Calu3 (cell line): ENCODE results near the gene CEP170. TPM values are rescaled to one million over a fixed set of nuclear protein-coding genes. Genes with fewer than 3 reads are reported as not detected.
"Not testable (repeated sequence)": the region's sequence is repeated elsewhere in the genome, so short reads cannot be mapped to it uniquely, and the experiment has no call there.

ENCODE experiments used
- BruUV-seq: library from RNA; stranded (reverse); fragments of 400-500 nt; replicated peaks from 2 replicates; lab custom pipeline; 2021; lab: Mats Ljungman, UMichigan
- CTCF ChIA-PET: fragments of 300-600 bp; sonication (Branson Sonifier 250); formaldehyde crosslinking; loops from one replicate; lab custom pipeline; 2022; ENCODE audit warnings: antibody characterized with exemption; lab: Charles Lee
- DNase-seq: peaks from one replicate; pipeline ENCODE4 v3.0.0; 2022
- H3K27ac Mint-ChIP-seq: one replicate; pipeline ENCODE4 v1.8.0; 2022; ENCODE audit warnings: mixed read lengths; ENCODE audit not compliant: unreplicated experiment
- H3K27me3 Mint-ChIP-seq: one replicate; pipeline ENCODE4 v1.8.0; 2022; ENCODE audit warnings: mixed read lengths; ENCODE audit not compliant: unreplicated experiment
- H3K36me3 Mint-ChIP-seq: one replicate; pipeline ENCODE4 v1.8.0; 2022; ENCODE audit warnings: mild to moderate bottlenecking, moderate library complexity, mixed read lengths; ENCODE audit not compliant: insufficient read depth, unreplicated experiment
- H3K4me1 Mint-ChIP-seq: one replicate; pipeline ENCODE4 v1.8.0; 2022; ENCODE audit warnings: mild to moderate bottlenecking, low read depth, mixed read lengths; ENCODE audit not compliant: unreplicated experiment
- H3K4me3 Mint-ChIP-seq: one replicate; pipeline ENCODE4 v1.8.0; 2022; ENCODE audit warnings: mild to moderate bottlenecking, low read depth, moderate library complexity, mixed read lengths; ENCODE audit not compliant: unreplicated experiment
- H3K9me3 Mint-ChIP-seq: one replicate; pipeline ENCODE4 v1.8.0; 2022; ENCODE audit warnings: low read depth, mixed read lengths; ENCODE audit not compliant: unreplicated experiment
- intact Hi-C: fragments of 100-400 bp; cut with micrococcal nuclease; formaldehyde crosslinking; loops from one replicate; pipeline ENCODE4 v1.10.0; 2022; ENCODE audit not compliant: unreplicated experiment
- total RNA-seq: library from RNA; stranded (reverse); gene quantifications from 2 replicates; pipeline ENCODE4 v1.2.3, GENCODE V29; 2022

Gene CEP170
- total RNA-seq, 1 experiment from 2014 or later: 133 TPM

DNA sequence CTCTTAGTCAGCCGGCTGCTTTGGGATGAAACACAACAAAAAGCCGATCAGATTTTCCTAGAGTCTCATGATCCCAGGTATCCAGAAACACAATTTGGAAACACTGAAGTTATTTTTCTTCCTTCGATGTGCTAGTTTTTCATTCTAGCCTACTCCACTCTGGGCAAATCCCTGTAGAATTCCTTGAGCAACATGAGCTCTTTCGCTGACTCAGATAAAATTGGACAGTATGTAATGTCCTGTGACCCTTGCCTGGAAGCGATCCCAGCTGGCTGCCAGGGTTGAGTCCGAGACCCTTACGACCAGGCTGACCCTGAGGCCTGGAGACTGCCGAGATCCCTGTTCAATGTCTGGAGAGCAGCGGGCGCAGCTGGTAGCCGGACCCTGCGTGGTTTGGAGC is 147.9 kb downstream of the CEP170 start:
- H3K4me1 Mint-ChIP-seq, H3K9me3 Mint-ChIP-seq, H3K36me3 Mint-ChIP-seq, H3K4me3 Mint-ChIP-seq, DNase-seq, BruUV-seq, intact Hi-C loops, H3K27ac Mint-ChIP-seq, CTCF ChIA-PET: not testable (repeated sequence)
- peaks cover 17% of the 10 kb centered on the region for H3K27me3 Mint-ChIP-seq

- H3K4me3 Mint-ChIP-seq, intact Hi-C loops, DNase-seq, H3K36me3 Mint-ChIP-seq, CTCF ChIA-PET, H3K27ac Mint-ChIP-seq, H3K9me3 Mint-ChIP-seq, BruUV-seq, H3K4me1 Mint-ChIP-seq: not testable (repeated sequence)
- H3K27me3 Mint-ChIP-seq: peaks cover 12% of the 10 kb centered on the region
Observed at GRCh38 chr1:243105652-243106332, 149.3 kb downstream of the CEP170 start.

GRCh38 chr1:243105104-243105503 is 150.0 kb downstream of the CEP170 start:
- DNase-seq, H3K4me1 Mint-ChIP-seq, H3K9me3 Mint-ChIP-seq, H3K4me3 Mint-ChIP-seq, CTCF ChIA-PET, H3K36me3 Mint-ChIP-seq, BruUV-seq, H3K27me3 Mint-ChIP-seq, intact Hi-C loops: not testable (repeated sequence)
- H3K27ac Mint-ChIP-seq: peak overlapping the region; percentile 5

DNA sequence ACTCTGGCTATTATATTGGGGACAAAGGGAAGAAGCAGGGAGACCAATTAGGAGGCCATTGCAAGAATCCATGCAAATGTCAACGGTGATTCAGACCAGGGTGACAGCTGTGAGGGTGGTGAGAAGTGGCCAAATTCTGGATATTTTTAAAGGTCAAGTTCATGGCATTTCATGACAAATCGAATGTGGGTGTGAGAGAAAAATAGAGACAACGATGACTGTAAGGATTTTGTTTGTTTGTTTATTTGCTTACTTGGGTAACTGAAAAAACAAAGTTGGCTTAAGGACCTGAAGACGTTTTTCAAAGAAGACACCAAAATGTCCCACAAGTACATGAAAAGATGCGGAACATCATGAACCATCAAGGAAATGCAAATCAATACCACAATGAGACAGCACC is 150.6 kb downstream of the CEP170 start:
- H3K4me1 Mint-ChIP-seq, intact Hi-C loops, H3K9me3 Mint-ChIP-seq, H3K27ac Mint-ChIP-seq, DNase-seq, BruUV-seq, H3K27me3 Mint-ChIP-seq, H3K36me3 Mint-ChIP-seq, CTCF ChIA-PET, H3K4me3 Mint-ChIP-seq: not testable (repeated sequence)

DNA sequence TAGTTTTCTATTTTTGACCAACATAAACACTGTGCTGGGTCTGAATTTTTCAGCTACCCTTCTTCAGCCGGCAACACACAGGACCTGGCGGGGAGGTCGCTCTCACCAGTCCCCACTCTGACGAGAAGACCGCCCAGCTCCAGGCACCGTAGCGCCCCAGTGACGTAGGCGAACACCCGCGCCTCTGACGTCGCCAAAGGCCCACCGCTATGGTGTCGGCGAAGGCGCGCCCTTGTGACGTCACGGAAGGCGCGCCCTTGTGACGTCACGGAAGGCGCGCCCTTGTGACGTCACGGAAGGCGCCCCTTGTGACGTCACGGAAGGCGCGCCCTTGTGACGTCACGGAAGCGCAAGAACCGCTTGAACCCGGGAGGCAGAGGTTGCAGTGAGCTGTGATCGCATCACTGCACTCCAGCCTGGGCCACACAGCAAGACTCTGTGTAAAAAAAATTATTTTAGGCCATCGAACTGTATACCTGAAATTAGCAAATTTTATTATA is 153.5 kb downstream of the CEP170 start:
- BruUV-seq, H3K36me3 Mint-ChIP-seq, H3K9me3 Mint-ChIP-seq, H3K27me3 Mint-ChIP-seq, intact Hi-C loops, H3K4me1 Mint-ChIP-seq: not testable (repeated sequence)
- CTCF ChIA-PET: interaction anchor here (0.6 kb wide), 1 partner anchor 192 kb away, joined by 3 read pairs; no protein-coding TSS in a partner anchor
- peak overlapping the region; percentile 83 for H3K27ac Mint-ChIP-seq
- peak overlapping the region; percentile 65 for H3K4me3 Mint-ChIP-seq
- peak; percentile 52 for DNase-seq

- H3K4me1 Mint-ChIP-seq, CTCF ChIA-PET, H3K9me3 Mint-ChIP-seq, DNase-seq, H3K27me3 Mint-ChIP-seq, intact Hi-C loops, H3K27ac Mint-ChIP-seq, H3K4me3 Mint-ChIP-seq, H3K36me3 Mint-ChIP-seq, BruUV-seq: not testable (repeated sequence)
Observed at GRCh38 chr1:243087368-243087767, 167.7 kb downstream of the CEP170 start.

Other genes with a start within 250 kb of the CEP170 start
- 52.0 and 67.3 TPM in 2 replicates for gene SDCCAG8, start 760 bp upstream of the CEP170 start, total RNA-seq